GM12891 (cell line): Measurements from ENCODE around the gene SLC22A17.

Source experiments
- DNase-seq: peaks from one replicate; pipeline ENCODE4 v3.0.0; 2011; ENCODE audit warnings: low spot score; ENCODE audit not compliant: insufficient read length
- FAIRE-seq: peaks from 2 replicates; lab custom pipeline; 2011; peaks lifted over from hg19 to GRCh38; lab: Jason Lieb, UNC
- PAX5 ChIP-seq: IDR thresholded peaks from 2 replicates; pipeline ENCODE4 v1.6.1; 2011; ENCODE audit warnings: low read length, moderate library complexity, mild to moderate bottlenecking; ENCODE audit not compliant: insufficient read depth, severe bottlenecking
- POLR2A ChIP-seq: IDR thresholded peaks from 2 replicates; pipeline ENCODE4 v1.6.1; 2011; ENCODE audit warnings: low read depth, low read length, control low read depth
- POLR2AphosphoS5 ChIP-seq: IDR thresholded peaks from 2 replicates; pipeline ENCODE4 v1.6.1; 2011; ENCODE audit warnings: low read depth, low read length, control low read depth
- POU2F2 ChIP-seq: IDR thresholded peaks from 2 replicates; pipeline ENCODE4 v1.6.1; 2011; ENCODE audit warnings: low read depth, mild to moderate bottlenecking, control low read depth, low read length, moderate library complexity
- SPI1 ChIP-seq: IDR thresholded peaks from 2 replicates; pipeline ENCODE4 v1.6.1; 2011; ENCODE audit warnings: low read depth, low read length, control low read depth
- TAF1 ChIP-seq: IDR thresholded peaks from 2 replicates; pipeline ENCODE4 v1.6.1; 2011; ENCODE audit warnings: low read depth, low read length, control low read depth

The SLC22A17 gene

GRCh38 chr14:23381871-23382270, 29.2 kb upstream of the SLC22A17 start:
- no peak for DNase-seq
- no peak for FAIRE-seq
- TF ChIP-seq POU2F2, result no peak
- no peak for TF ChIP-seq PAX5
- no peak for TF ChIP-seq SPI1
- no peak for TF ChIP-seq POLR2A
- TF ChIP-seq POLR2AphosphoS5, result no peak
- TF ChIP-seq TAF1, result no peak

- no peak for DNase-seq
- TF ChIP-seq PAX5 (no peak), POU2F2 (no peak)
- FAIRE-seq, result no peak
Observed at GRCh38 chr14:23380976-23381375, 28.3 kb upstream of the SLC22A17 start.

GRCh38 chr14:23380197-23380914, 27.7 kb upstream of the SLC22A17 start:
- DNase-seq (no peak), FAIRE-seq (no peak)
- no peak for TF ChIP-seq TAF1
- no peak for TF ChIP-seq POLR2AphosphoS5
- no peak for TF ChIP-seq PAX5
- TF ChIP-seq SPI1, result no peak

- FAIRE-seq (peak; percentile 70), DNase-seq (peak; percentile 84)
- TF ChIP-seq SPI1, result no peak
- no peak for TF ChIP-seq PAX5
Observed at GRCh38 chr14:23379366-23380196, 26.9 kb upstream of the SLC22A17 start.

GRCh38 chr14:23378612-23379220, 26.0 kb upstream of the SLC22A17 start:
- TF ChIP-seq TAF1 (no peak), SPI1 (no peak), POU2F2 (no peak), POLR2A (no peak), POLR2AphosphoS5 (no peak), PAX5 (no peak)
- FAIRE-seq, result no peak

GRCh38 chr14:23377573-23378563, 25.2 kb upstream of the SLC22A17 start:
- TF ChIP-seq POU2F2, result no peak
- TF ChIP-seq POLR2A, result no peak
- no peak for TF ChIP-seq SPI1
- no peak for TF ChIP-seq PAX5
- TF ChIP-seq POLR2AphosphoS5, result no peak
- TF ChIP-seq TAF1, result no peak
- no peak for FAIRE-seq
- no peak for DNase-seq

More at GRCh38 chr14:23378612-23379220, 26.0 kb upstream of the SLC22A17 start:
- no peak for DNase-seq

- DNase-seq (no peak), FAIRE-seq (no peak)
- TF ChIP-seq PAX5 (no peak), SPI1 (no peak), TAF1 (no peak), POU2F2 (no peak), POLR2A (no peak)
Observed at GRCh38 chr14:23377198-23377550, 24.5 kb upstream of the SLC22A17 start.

- no peak for DNase-seq
- no peak for FAIRE-seq
- no peak for TF ChIP-seq TAF1
- no peak for TF ChIP-seq POU2F2
Observed at GRCh38 chr14:23376482-23377197, 24.0 kb upstream of the SLC22A17 start, which contains the start of gene CMTM5. Gene CMTM5, plus strand, starts transcription at chr14:23377046. Its CDS starts 206 bp downstream, at chr14:23377252.

- no peak for DNase-seq
- TF ChIP-seq PAX5, result no peak
- TF ChIP-seq SPI1, result no peak
- TF ChIP-seq POLR2A, result no peak
- no peak for TF ChIP-seq TAF1
- no peak for TF ChIP-seq POLR2AphosphoS5
- no peak for TF ChIP-seq POU2F2
- FAIRE-seq, result no peak
Observed at GRCh38 chr14:23375527-23376251, 23.0 kb upstream of the SLC22A17 start.
